ENCODE results near the gene SERTAD3.

GRCh38 chr19:40410030-40410389 lies 34.1 kb downstream of the SERTAD3 start:
- TF ChIP-seq CTCF (IDR thresholded peaks at IDR 0.05) (no peak), POLR2A (IDR thresholded peaks at IDR 0.05) (no peak)

Measured in lower leg skin (tissue), 3 donors.